Smooth muscle cell of the brain vasculature (primary cell): Measurements from ENCODE around the gene HHAT.
"Not testable (repeated sequence)": the region's sequence is repeated elsewhere in the genome, so short reads cannot be mapped to it uniquely, and the experiment has no call there.

Source experiments
- DNase-seq: peaks from one replicate; pipeline ENCODE4 v3.0.0-alpha.2; 2012; ENCODE audit warnings: low read depth, low spot score

HHAT gene

GRCh38 chr1:210313921-210314320 lies 14.8 kb upstream of the HHAT start:
- DNase-seq: no peak

DNA sequence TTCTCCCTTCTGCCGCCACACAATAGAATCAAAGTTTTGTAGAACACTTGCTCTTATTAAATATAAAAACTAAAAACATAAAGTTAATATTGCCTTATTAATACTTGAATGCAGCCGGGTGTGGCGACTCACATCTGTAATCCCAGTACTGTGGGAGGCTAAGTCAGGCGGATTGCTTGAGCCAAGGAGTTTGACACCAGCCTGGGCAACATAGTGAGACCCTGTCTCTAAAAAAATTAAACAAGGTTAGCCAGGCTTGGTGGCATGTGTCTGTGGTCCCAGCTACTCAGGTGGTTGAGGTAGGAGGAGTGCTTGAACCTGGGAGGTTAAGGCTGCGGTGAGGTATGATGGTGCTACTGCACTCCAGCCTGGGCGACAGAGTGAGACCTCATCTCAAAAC lies 13.2 kb upstream of the HHAT start:
- no peak for DNase-seq

DNA sequence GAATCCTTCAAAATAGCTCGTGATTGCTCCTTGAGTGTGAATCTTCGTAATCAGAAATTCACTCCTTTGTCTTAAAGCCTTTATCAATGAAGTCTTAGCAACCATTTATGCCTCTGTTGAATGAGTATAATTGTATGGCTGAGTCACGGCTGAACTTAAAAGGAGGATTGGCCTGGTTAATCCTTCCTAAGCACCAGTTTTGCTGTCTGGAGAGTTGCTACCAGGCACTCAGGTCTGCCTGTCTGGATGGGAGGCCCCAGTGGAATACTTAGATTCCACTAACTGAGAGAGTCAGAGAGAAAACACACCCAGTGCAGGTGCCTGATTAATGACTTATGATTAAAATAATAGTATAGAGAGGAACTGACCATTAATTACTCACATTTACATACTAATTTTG lies 7.6 kb upstream of the HHAT start:
- no peak for DNase-seq

GRCh38 chr1:210321552-210321951 lies 7.2 kb upstream of the HHAT start:
- no peak for DNase-seq

DNA sequence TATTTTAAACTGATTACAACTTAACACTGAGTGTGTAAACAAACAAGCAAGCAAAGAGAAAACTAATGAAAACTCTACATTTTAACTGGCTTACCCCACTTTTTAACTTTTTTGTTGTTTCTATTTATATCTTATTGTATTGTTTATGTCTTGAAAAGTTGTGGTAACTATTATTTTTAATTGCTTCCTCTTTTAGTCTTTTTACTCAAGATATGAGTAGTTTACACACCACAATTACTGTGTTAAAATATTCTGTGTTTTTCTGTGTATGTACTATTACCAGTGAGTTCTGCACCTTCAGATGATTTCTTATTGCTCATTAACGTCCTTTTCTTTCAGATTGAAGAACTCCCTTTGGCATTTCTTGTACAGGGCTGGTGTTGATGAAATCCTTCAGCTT lies 4.7 kb upstream of the HHAT start:
- no peak for DNase-seq

GRCh38 chr1:210325026-210325670 lies 3.6 kb upstream of the HHAT start:
- no peak for DNase-seq

- DNase-seq: no peak
These were observed 513 bp upstream of the HHAT start for GRCh38 chr1:210328032-210328745.

GRCh38 chr1:210330279-210330866 lies 1.7 kb downstream of the HHAT start:
- DNase-seq: no peak

- DNase-seq: no peak
These were observed 3.5 kb downstream of the HHAT start for GRCh38 chr1:210332233-210332632.

DNA sequence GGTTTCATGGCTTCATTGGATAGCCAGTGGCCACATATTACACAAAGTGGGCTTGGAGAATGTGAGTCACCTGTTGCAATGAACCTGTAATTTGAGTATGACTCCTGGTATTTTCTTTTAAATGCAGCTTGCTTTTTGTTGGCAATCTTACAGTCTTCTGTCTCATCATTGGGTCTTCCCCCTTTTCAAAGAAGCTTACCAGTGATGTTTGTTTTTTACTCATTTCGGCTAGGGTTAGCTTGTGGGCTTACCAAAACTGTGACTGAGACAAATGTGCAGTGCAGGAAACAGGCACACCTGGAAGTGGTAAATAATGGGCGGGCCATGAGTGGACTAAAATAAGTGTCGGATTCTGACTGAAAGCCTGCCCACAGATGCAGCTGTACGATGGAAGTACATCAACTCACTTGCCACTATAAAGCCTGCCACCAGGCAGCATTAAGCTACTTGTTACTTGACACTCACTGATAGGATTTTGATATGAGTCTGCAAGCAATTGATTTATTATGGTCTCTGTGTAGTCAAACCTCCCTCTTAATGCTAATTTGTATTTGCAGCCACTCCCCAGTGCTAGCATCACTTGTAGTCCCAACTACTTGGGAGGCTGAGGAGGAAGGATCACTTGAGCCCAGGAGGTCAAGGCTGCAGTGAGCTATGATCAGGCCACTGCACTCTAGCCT lies 4.2 kb downstream of the HHAT start:
- no peak for DNase-seq

GRCh38 chr1:210335001-210335400 lies 6.3 kb downstream of the HHAT start:
- no peak for DNase-seq

- no peak for DNase-seq
These were observed 7.7 kb downstream of the HHAT start for GRCh38 chr1:210336362-210336761.

GRCh38 chr1:210339500-210339899 lies 10.8 kb downstream of the HHAT start:
- DNase-seq: no peak

- no peak for DNase-seq
These were observed 11.6 kb downstream of the HHAT start for GRCh38 chr1:210340311-210340710.

DNA sequence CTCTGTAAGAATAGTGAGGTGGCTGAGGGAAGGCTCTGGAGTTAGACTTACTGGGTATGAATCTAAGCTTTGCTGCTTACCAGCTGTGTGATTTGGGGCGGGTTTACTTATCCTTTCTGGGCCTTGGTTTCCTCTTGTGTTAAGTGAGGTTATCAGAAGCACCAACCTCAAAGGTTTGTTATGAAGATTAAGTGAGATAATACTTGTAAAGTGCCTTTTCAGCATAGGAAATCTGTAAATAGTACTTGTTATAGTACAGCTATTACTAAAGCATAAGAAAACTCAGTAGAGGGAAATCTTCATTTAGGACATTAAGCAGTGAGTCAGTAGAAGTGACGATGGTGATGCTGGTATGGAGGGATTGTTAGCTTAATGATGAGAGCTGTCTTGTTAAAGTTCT lies 12.1 kb downstream of the HHAT start:
- no peak for DNase-seq

DNA sequence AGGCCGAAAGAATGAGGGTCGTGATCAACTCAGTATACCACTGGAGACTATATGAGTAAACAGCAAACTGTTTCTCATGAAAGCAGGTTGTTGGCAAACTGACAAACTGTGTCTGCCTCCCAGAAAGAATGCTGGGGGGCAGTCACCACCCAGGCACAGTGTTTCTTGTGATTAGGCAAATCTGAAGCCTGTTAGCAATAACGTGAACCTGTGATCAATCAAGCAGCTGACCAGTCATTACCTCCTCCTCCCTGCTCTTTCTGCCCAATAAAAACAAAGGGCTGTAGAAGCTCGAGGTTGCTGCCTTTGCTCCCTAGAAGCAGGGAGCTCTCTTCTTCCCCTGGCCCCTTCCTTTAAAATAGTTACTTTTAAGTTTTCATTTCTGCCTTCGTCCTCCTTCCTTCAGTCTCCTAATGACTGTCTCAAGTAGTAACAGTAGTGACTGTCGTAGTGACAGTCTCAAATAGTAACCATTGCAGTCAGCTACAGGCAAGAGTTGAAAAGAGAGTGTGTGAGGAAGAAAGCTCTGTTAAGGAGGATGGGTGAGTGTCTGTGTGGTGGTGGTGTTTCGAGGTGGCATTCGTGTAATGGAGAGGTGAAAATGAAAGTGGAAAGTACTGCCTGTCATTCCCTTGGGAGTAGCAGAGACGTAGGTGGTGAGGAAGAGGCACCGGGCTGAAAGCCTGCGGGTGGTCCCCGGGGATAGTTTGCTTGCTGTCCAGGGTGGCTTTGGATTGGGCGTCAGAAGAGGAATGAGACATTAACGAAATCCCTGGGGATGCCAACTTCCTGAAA lies 14.5 kb downstream of the HHAT start:
- no peak for DNase-seq

DNA sequence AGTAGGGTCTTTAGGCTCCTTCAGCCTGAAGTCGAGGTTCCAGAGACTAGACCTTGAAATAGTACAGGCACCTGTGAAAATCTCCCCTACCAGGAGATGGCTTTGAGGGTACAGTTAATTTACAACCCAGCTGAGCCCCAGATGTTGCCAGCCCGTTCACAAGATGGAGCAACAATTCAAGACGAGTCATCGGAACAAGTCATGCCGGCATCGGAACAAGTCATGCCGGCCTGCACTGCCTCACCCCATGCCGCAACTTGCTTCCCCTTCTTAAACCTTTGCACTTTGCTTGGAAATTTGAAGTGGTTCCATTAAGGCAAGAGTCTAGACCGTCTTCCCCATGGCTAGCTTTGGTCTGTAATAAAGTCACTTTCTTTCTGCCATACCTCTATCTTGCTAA lies 16.0 kb downstream of the HHAT start:
- no peak for DNase-seq

GRCh38 chr1:210347112-210347511 lies 18.4 kb downstream of the HHAT start:
- DNase-seq: no peak

- DNase-seq: no peak
These were observed 22.8 kb downstream of the HHAT start for GRCh38 chr1:210351496-210351895.

DNA sequence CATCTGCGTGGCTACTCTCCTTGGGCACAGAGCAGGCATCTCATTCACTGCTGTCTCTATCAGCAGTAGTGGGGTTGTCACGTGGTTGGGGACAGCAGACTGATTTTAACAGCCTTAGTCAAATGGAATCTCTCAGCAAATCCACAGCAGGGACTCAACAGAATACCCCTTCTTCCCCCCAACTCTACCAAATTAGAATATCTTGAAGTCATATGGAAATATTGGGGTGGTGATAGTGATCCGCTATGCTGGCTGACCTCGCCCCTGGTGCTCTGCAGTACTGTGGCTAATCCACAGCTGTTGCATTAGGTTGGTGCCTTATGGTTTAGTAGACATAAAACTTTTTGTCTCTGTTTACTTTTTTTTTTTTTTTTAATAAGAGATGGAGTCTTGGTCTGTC lies 23.9 kb downstream of the HHAT start:
- no peak for DNase-seq

GRCh38 chr1:210354305-210354704 lies 25.6 kb downstream of the HHAT start:
- not testable (repeated sequence) for DNase-seq

- no peak for DNase-seq
These were observed 29.9 kb downstream of the HHAT start for GRCh38 chr1:210358626-210359025.
